ENCODE data around the gene HOXD13.

GRCh38 chr2:176093145-176093897, 800 bp downstream of the HOXD13 start:
- TF ChIP-seq, protein P1, sequence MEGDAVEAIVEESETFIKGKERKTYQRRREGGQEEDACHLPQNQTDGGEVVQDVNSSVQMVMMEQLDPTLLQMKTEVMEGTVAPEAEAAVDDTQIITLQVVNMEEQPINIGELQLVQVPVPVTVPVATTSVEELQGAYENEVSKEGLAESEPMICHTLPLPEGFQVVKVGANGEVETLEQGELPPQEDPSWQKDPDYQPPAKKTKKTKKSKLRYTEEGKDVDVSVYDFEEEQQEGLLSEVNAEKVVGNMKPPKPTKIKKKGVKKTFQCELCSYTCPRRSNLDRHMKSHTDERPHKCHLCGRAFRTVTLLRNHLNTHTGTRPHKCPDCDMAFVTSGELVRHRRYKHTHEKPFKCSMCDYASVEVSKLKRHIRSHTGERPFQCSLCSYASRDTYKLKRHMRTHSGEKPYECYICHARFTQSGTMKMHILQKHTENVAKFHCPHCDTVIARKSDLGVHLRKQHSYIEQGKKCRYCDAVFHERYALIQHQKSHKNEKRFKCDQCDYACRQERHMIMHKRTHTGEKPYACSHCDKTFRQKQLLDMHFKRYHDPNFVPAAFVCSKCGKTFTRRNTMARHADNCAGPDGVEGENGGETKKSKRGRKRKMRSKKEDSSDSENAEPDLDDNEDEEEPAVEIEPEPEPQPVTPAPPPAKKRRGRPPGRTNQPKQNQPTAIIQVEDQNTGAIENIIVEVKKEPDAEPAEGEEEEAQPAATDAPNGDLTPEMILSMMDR (IDR thresholded peaks at IDR 0.05), result no peak
- no peak for TF ChIP-seq POLR2A (IDR thresholded peaks at IDR 0.05)
